LNCaP clone FGC (cell line): ENCODE measurements around the gene AKT2.

Experiments used
- DNase-seq: peaks from one replicate; pipeline ENCODE4 v3.0.0-alpha.2; 2011; ENCODE audit warnings: low read depth
- H3K4me3 ChIP-seq: 2 replicates; pipeline ENCODE4 v1.5.1; 2011; ENCODE audit warnings: mild to moderate bottlenecking, low read depth, low read length, control low read depth
- TF ChIP-seq, protein P1 (sequence below): IDR thresholded peaks from 2 replicates; pipeline ENCODE4 v1.5.1; 2012; ENCODE audit warnings: mild to moderate bottlenecking; ENCODE audit not compliant: control insufficient read depth, insufficient read depth; ENCODE audit errors: extremely low read depth

AKT2 gene

DNA sequence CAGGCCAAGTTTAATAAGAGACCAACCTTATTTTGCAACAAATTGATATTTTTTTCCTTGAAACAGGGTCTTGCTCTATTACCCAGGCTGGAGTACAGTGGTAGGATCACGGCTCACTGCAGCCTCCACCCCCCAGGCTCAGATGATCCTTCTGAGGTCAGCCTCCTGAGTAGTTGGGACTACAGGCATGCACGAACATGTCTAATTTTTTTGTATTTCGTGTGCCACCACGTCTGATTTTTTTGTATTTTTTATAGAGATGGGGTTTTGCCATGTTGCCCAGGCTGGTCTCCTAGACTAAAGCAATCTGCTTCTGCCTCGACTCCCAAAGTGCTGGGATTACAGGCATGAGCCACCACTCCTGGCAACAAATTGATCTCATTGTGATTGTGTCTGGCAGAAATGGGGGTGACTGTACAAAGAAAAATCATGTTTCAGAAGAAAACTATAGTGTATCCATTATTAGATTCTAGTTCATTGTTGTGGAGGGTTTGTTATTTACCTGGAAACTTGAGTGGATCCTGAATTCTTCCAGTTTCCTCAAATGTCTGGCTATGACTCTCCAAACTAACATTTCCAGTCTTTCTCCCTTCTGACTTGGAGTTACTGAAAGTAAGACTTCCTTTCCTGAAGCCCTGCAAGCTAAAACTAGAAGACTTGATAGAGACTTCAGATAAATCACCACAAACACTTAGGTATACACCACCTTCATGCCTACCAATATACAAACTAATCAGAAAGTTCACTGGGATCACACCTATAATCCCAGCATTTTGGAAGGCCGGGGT is 17.3 kb upstream of the AKT2 start:
- DNase-seq: no peak
- TF ChIP-seq, protein P1, sequence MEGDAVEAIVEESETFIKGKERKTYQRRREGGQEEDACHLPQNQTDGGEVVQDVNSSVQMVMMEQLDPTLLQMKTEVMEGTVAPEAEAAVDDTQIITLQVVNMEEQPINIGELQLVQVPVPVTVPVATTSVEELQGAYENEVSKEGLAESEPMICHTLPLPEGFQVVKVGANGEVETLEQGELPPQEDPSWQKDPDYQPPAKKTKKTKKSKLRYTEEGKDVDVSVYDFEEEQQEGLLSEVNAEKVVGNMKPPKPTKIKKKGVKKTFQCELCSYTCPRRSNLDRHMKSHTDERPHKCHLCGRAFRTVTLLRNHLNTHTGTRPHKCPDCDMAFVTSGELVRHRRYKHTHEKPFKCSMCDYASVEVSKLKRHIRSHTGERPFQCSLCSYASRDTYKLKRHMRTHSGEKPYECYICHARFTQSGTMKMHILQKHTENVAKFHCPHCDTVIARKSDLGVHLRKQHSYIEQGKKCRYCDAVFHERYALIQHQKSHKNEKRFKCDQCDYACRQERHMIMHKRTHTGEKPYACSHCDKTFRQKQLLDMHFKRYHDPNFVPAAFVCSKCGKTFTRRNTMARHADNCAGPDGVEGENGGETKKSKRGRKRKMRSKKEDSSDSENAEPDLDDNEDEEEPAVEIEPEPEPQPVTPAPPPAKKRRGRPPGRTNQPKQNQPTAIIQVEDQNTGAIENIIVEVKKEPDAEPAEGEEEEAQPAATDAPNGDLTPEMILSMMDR: no peak
- H3K4me3 ChIP-seq: no peak overlapping the region

DNA sequence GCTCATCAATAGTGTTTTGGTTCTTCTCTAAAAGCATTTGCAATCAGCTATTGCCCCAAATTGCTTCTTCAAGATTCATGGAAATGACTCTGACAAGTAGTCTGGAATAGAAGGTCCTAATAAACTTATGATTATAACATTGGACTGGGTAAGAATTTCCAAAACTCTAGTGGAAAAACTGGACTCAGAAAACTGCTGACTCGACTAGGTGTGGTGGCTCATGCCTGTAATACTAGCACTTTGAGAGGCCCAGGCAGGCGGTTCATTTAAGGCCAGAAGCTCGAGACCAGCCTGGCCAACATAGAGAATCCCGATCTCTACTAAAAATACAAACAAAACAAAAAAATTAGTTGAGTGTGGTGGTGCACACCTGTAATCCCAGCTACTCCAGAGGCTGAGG is 15.5 kb upstream of the AKT2 start:
- TF ChIP-seq, protein P1: no peak
- no peak overlapping the region for H3K4me3 ChIP-seq
- DNase-seq: no peak

DNA sequence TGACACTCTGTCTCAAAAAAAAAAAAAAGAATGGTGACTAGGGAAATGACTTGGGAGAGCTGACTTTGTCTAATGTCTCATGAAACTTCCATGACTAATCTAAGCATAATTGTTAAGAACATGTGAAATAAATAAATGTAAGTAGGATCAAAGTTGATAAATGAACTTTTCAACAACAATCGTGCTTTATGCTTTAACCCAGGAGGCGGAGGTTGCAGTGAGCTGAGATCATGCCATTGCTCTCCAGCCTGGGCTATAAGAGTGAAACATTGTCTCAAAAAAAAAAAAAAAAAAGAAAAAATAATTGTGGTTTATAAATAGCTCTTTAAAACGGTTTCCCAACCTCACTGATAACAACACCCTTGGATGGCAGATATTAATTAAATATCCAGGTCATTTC is 12.9 kb upstream of the AKT2 start:
- TF ChIP-seq, protein P1: no peak
- H3K4me3 ChIP-seq: no peak overlapping the region
- DNase-seq: no peak

DNA sequence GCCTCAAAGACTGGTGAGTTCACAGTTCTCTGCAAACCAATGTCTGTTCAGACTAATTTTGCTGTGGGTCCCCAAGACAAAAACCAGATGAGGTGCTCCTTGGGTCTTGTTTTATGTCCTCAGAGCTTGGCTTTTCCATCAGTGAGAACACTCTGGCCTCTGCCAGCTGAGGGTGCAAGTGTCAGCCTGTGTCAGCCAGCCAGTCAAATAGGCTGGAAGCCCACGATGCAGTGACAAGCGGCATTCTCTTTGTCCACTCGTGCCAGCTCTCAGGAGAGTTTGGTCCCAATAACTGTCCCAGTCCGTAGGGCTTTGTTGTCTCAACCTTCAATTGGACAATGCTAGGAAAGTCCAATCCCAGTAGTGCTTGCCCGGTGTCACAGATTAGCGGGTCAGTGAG is 9.4 kb upstream of the AKT2 start:
- TF ChIP-seq, protein P1: no peak
- no peak for DNase-seq
- H3K4me3 ChIP-seq: no peak overlapping the region

DNA sequence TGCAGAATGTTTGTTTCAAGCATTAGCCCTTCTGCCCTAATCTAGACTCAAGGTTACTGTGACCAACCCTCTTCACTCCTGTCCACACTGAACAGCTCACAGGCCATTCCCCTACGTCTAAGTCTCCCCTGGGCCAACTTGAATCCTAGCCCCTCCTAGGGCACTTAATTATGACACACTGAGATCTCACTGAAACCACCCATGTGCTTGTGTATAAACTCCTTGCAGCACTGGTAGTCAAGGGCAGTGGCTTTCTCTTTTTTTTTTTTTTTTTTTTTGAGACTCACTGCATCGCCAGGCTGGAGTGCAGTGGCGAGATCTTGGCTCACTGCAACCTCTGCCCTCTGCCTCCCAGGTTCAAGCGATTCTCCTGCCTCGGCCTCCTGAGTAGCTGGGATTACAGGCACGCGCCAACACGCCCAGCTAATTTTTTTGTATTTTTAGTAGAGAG is 1.9 kb upstream of the AKT2 start:
- no peak overlapping the region for H3K4me3 ChIP-seq
- DNase-seq: no peak
- TF ChIP-seq, protein P1: no peak

DNA sequence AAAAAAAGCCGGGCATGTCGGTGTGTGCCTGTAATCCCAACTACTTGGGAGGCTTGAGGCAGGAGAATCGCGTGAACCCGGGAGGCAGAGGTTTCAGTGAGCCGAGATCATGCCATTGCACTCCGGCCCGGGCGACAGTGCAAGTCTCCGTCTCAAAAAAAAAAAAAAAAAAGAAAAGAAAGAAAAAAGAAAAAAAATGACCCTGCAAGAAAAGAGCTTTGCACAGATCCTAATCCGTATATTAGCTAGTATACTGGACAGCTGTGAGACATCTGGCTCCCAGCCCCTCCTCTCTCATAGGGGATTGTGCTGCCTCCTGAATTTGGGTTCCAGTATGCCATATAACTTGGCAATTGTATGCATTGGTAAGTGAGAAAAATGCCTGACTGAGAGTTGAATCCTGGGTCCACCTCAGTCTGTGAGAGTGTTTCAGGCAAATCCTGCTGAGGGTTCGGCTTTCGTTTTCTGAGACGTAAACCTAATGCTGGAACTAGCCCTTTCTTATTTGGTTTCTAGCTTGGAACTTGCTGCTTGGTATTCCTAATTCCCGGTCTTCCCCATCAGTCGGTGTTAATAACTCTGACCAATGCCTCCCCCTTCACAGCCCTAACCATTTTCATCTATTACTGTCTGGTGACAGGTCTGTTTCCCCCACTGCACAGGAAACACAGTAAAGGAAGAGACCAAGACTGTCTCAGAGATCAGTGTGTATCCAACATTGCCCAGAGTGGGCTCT is 1.3 kb upstream of the AKT2 start:
- TF ChIP-seq, protein P1: no peak
- H3K4me3 ChIP-seq: no peak overlapping the region
- no peak for DNase-seq
